Stimulated activated effector memory CD8-positive, alpha-beta T cell treated with anti-CD3 and anti-CD28 coated beads, Interleukin-12 subunit alpha, Interleukin-12 subunit beta, amount 100 ng/mL, for 72 hours (primary cell): ENCODE data around the gene SBDS.
A peak's percentile ranks its signal among the peaks of the same experiment; 100 is the strongest.
"Not testable (repeated sequence)": the region's sequence is repeated elsewhere in the genome, so short reads cannot be mapped to it uniquely, and the experiment has no call there.

Experiments
- ATAC-seq: fragments of 150-1000 bp; cut with Tn5 transposase; 2 replicates; pipeline ENCODE4 v1.10.0; 2021
- DNase-seq, 2 donors: peaks; one replicate each; pipeline ENCODE4 v3.0.0; 2021 to 2022; ENCODE audit warnings: low spot score in 2 of 2
- H3K27ac Mint-ChIP-seq: one replicate; pipeline ENCODE4 v1.8.0; 2022; ENCODE audit warnings: mild to moderate bottlenecking, mixed read lengths
- H3K36me3 Mint-ChIP-seq: one replicate; pipeline ENCODE4 v1.8.0; 2022; ENCODE audit warnings: mild to moderate bottlenecking, mixed read lengths
- H3K4me1 Mint-ChIP-seq: one replicate; pipeline ENCODE4 v1.8.0; 2022; ENCODE audit warnings: mixed read lengths
- H3K4me3 Mint-ChIP-seq: one replicate; pipeline ENCODE4 v1.8.0; 2022; ENCODE audit warnings: mild to moderate bottlenecking, mixed read lengths
- H3K9me3 Mint-ChIP-seq: one replicate; pipeline ENCODE4 v1.8.0; 2022; ENCODE audit warnings: mixed read lengths

Gene SBDS

GRCh38 chr7:67009677-67010076, 14.3 kb upstream of the SBDS start:
- DNase-seq, H3K9me3 Mint-ChIP-seq, H3K4me3 Mint-ChIP-seq, H3K27ac Mint-ChIP-seq, H3K4me1 Mint-ChIP-seq, ATAC-seq: not testable (repeated sequence)
- H3K36me3 Mint-ChIP-seq, result peaks cover 100% of the 10 kb centered on the region

- no peaks in the 10 kb centered on the region for H3K4me1 Mint-ChIP-seq
- DNase-seq (no peak), ATAC-seq (no peak)
- H3K36me3 Mint-ChIP-seq, result peaks cover 99% of the 10 kb centered on the region
- H3K27ac Mint-ChIP-seq, result no peak overlapping the region
- no peaks in the 10 kb centered on the region for H3K9me3 Mint-ChIP-seq
- H3K4me3 Mint-ChIP-seq, result no peak overlapping the region
These were observed 12.9 kb upstream of the SBDS start for GRCh38 chr7:67008260-67008659.

- Mint-ChIP-seq H3K36me3 (peaks cover 98% of the 10 kb centered on the region), H3K4me1 (no peaks in the 10 kb centered on the region)
These were observed 11.6 kb upstream of the SBDS start for GRCh38 chr7:67006965-67007364.

DNA sequence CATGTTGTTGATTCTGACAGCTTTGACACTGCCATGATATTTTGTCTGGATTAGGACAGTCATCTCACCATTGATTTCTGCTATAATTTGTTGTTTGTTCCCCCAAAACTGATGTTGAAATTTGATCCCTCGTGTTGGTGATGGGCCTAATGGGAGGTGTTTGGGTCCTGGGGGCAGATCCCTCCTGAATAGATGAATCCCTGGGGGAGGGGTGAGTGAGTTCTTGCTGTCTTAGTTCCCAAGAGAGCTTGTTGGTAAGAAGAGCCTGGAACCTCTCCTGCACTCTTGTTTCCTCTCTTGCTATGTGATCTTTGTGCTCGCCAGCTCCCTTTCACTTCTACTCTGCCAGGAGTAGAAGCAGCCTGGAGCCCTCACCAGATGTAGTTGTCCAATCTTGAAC, 8.8 kb upstream of the SBDS start:
- H3K36me3 Mint-ChIP-seq, result peaks cover 90% of the 10 kb centered on the region
- H3K27ac Mint-ChIP-seq, result not testable (repeated sequence)

More at GRCh38 chr7:67006965-67007364, 11.6 kb upstream of the SBDS start:
- ATAC-seq (no peak), DNase-seq (no peak)
- Mint-ChIP-seq H3K9me3 (no peaks in the 10 kb centered on the region), H3K4me3 (no peak overlapping the region), H3K27ac (no peak overlapping the region)

GRCh38 chr7:67000601-67001258, 5.3 kb upstream of the SBDS start:
- not testable (repeated sequence) for H3K4me3 Mint-ChIP-seq, DNase-seq, H3K27ac Mint-ChIP-seq

More for the DNA sequence above, 8.8 kb upstream of the SBDS start:
- DNase-seq, H3K4me3 Mint-ChIP-seq, ATAC-seq, H3K9me3 Mint-ChIP-seq, H3K4me1 Mint-ChIP-seq: not testable (repeated sequence)

DNA sequence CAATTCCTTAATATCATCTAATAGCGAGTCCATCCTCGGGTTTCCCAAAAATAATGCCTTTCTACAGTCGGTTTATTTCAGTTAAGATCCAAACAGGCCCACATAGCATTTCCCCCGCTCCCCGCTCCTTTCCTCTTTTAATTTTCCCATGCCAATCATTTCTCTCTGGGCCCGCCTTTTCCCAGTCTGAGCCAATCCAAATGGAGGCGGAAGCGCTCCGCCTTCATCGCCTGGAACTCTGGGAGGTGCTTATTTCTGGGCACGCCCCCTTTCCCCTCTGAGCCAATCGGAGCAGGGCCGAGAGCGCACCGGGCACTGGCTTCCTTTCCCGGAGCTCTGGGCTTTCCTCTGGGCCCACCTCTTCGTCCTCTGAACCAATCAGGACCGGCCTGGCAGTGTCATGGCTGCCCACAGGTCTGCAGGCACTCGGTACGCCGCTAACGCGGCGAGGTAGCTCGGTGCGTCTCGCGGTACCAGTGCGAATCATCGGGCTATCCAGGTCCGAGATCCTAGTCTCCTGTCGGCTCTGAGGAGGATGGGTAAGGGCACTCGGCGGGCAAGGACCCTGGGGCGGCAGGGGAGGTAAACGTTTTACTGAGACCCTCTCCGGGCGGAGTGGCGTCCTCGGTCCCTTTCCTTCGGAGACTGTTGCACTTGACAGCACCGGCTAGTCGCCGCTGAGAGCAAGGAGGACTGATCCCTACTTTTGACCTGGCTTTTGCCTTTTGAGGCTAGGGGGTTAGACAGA, 1.2 kb upstream of the SBDS start, which contains the start of gene TYW1:
Gene TYW1 (plus strand): TSS at position 390 of the 748 bp plus-strand sequence. CDS start 146 bp downstream, at position 536.
- DNase-seq (peak; percentile 89 to 99), ATAC-seq (peak; percentile 92)
- Mint-ChIP-seq H3K36me3 (peaks cover 76% of the 10 kb centered on the region), H3K4me3 (peak within 1 kb of the TSS; percentile 98), H3K27ac (peak within 1 kb of the TSS; percentile 100), H3K4me1 (peaks cover 17% of the 10 kb centered on the region)
- H3K9me3 Mint-ChIP-seq, result not testable (repeated sequence)

More at GRCh38 chr7:67000601-67001258, 5.3 kb upstream of the SBDS start:
- peaks cover 74% of the 10 kb centered on the region for H3K36me3 Mint-ChIP-seq
- not testable (repeated sequence) for ATAC-seq, H3K4me1 Mint-ChIP-seq, H3K9me3 Mint-ChIP-seq

DNA sequence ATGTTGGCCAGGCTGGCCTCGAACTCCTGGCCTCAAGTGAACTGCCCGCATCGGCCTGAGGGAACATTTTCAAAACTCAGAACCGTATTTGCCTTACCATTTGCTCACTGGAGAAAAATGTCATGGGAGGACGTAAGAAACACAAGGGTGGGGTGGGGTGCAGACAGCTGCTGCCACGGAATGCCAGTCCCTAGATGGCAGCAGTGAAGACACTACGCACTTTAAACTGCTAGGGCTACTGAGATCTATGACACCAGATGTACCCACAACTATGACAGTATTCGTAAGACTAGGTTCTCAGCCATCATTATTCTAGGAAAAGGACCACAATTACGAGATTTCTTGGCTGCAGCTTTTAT, 716 bp downstream of the SBDS start:
- peak overlapping the region; percentile 100 for H3K27ac Mint-ChIP-seq
- peak overlapping the region; percentile 98 for H3K4me3 Mint-ChIP-seq
- not testable (repeated sequence) for H3K9me3 Mint-ChIP-seq
- H3K4me1 Mint-ChIP-seq, result peaks cover 17% of the 10 kb centered on the region
- ATAC-seq (peak; percentile 77), DNase-seq (peak; percentile 13 to 69)
- peaks cover 84% of the 10 kb centered on the region for H3K36me3 Mint-ChIP-seq

GRCh38 chr7:66994051-66994450, 1.3 kb downstream of the SBDS start:
- H3K4me1 Mint-ChIP-seq, result peaks cover 17% of the 10 kb centered on the region
- H3K27ac Mint-ChIP-seq, result peak overlapping the region; percentile 100
- not testable (repeated sequence) for ATAC-seq, DNase-seq, H3K9me3 Mint-ChIP-seq
- H3K36me3 Mint-ChIP-seq, result peaks cover 84% of the 10 kb centered on the region
- H3K4me3 Mint-ChIP-seq, result peak overlapping the region; percentile 98

DNA sequence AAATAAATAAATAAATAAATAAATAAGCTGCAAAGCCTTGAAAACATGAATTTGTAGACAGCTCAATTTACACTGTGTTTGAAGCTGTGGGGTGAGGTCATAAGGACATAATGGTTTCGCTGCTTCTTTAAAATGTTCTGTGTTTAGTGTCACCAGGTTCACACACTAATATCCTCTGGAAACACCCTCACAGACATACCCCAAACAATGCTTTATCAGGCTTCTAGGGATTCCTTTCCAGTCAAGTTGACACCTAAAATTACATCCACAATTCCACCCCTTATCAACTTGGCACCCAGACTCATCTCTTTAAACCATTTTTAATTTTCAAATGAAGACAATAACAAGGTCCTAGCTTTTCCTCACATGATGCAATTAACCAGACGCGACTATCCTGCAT, 5.8 kb downstream of the SBDS start:
- H3K27ac Mint-ChIP-seq, H3K9me3 Mint-ChIP-seq, DNase-seq, H3K4me3 Mint-ChIP-seq, ATAC-seq: not testable (repeated sequence)
- H3K36me3 Mint-ChIP-seq, result peaks cover 79% of the 10 kb centered on the region
- peaks cover 13% of the 10 kb centered on the region for H3K4me1 Mint-ChIP-seq

- not testable (repeated sequence) for H3K4me1 Mint-ChIP-seq, H3K4me3 Mint-ChIP-seq, H3K27ac Mint-ChIP-seq, H3K9me3 Mint-ChIP-seq, H3K36me3 Mint-ChIP-seq, ATAC-seq, DNase-seq
These were observed 15.1 kb downstream of the SBDS start for GRCh38 chr7:66980336-66980735.

- not testable (repeated sequence) for H3K9me3 Mint-ChIP-seq, H3K4me3 Mint-ChIP-seq, H3K4me1 Mint-ChIP-seq, ATAC-seq, DNase-seq, H3K27ac Mint-ChIP-seq, H3K36me3 Mint-ChIP-seq
These were observed 16.4 kb downstream of the SBDS start for GRCh38 chr7:66979013-66979412.

DNA sequence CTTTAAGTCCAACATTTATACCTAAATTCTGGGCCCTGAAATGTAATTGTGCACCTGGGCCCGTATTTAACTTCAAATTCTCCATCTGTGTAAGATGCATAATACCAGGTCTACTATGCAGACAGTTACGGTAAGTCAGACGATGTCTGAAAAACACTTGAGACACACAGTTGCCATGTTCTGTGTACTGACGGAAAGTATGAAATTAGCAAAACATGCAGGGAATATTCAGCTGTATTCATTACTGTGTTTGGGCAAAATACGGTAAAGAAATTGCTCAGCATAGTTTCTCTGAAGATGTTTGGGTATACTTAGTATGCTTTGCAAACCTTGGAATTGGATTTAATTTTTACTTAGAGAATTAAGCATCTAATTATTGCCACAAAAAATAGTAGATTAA, 17.1 kb downstream of the SBDS start:
- not testable (repeated sequence) for DNase-seq, ATAC-seq, H3K4me3 Mint-ChIP-seq, H3K36me3 Mint-ChIP-seq, H3K9me3 Mint-ChIP-seq, H3K27ac Mint-ChIP-seq, H3K4me1 Mint-ChIP-seq

GRCh38 chr7:66974986-66975590, 20.3 kb downstream of the SBDS start:
- no peaks in the 10 kb centered on the region for H3K36me3 Mint-ChIP-seq
- peaks cover 4% of the 10 kb centered on the region for H3K9me3 Mint-ChIP-seq
- DNase-seq, result no peak
- no peak overlapping the region for H3K27ac Mint-ChIP-seq
- H3K4me1 Mint-ChIP-seq, result peaks cover 5% of the 10 kb centered on the region
- no peak overlapping the region for H3K4me3 Mint-ChIP-seq
- no peak for ATAC-seq

- H3K9me3 Mint-ChIP-seq, result no peaks in the 10 kb centered on the region
- H3K4me1 Mint-ChIP-seq, result peaks cover 5% of the 10 kb centered on the region
- no peak for DNase-seq
- no peaks in the 10 kb centered on the region for H3K36me3 Mint-ChIP-seq
- ATAC-seq, result no peak
- H3K27ac Mint-ChIP-seq, result no peak overlapping the region
- H3K4me3 Mint-ChIP-seq, result no peak overlapping the region
These were observed 25.1 kb downstream of the SBDS start for GRCh38 chr7:66970310-66970709.

DNA sequence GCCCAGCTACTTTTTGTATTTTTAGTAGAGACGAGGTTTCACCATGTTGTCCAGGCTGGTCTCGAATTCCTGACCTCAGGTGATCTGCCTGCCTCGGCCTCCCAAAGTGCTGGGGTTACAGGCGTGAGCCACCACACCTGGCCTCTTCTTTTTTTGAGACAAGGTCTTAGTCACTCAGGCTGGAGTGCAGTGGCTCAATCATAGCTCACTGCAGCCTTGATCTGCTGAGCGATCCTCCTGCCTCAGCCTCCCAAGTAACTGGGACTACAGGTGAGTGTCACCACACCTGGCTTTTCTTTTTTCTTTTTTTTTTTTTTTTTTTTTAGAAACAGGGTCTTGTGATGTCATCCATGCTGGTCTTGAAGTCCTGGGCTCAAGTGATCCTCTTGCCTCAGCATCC, 26.4 kb downstream of the SBDS start:
- not testable (repeated sequence) for H3K4me3 Mint-ChIP-seq, H3K9me3 Mint-ChIP-seq, H3K27ac Mint-ChIP-seq, H3K36me3 Mint-ChIP-seq, ATAC-seq, DNase-seq, H3K4me1 Mint-ChIP-seq
